ENCODE results near the gene ATG9B.

GRCh38 chr7:150968056-150968733, 56.1 kb downstream of the ATG9B start:
- no peak for TF ChIP-seq CTCF (IDR thresholded peaks at IDR 0.05; ENCODE audit: extremely low read depth in 1 of 2, insufficient read depth in 1 of 2, low read depth in 1 of 2, low read length in 2 of 2)
- TF ChIP-seq POLR2AphosphoS5 (IDR thresholded peaks at IDR 0.05; ENCODE audit: insufficient read depth, low read depth, low read length) = no peak
